Measurements from ENCODE around the gene CAMTA1. TPM values are rescaled to one million over a fixed set of nuclear protein-coding genes. Genes with fewer than 3 reads are reported as not detected.

Gene CAMTA1
- total RNA-seq, 1 donor from 2014 or later = 268 TPM

DNA sequence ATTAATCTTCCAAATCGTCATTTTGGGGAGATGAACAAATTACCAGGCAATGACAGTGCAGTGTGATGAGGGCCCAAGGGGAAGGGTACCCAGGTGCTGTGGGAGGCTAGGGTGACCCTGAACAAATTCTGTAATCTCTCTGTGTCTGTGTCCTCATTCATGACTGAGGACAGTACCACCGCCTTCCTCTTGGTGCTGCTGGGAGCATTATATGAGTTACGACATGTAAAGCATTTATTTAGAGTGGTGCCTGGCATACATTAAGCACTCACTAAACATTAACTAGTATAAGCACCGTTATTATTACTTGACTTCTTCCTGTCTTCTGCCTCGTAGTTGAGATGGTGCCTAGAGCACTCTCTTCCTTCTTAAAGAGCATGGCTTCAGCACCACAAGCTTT, 517.6 kb downstream of the CAMTA1 start:
- peaks cover 6% of the 10 kb centered on the region for H3F3A ChIP-seq (ENCODE audit: low read depth)
- no peaks in the 10 kb centered on the region for H4K20me1 ChIP-seq (ENCODE audit: low read depth)
- H3K36me3 ChIP-seq = no peaks in the 10 kb centered on the region
- H2AFZ ChIP-seq (replicated peaks) = no peak overlapping the region
- no peak overlapping the region for H3K4me2 ChIP-seq
- H3K4me1 ChIP-seq = peaks cover 24% of the 10 kb centered on the region
- no peaks in the 10 kb centered on the region for H3K36me3 Mint-ChIP-seq
- H3K27me3 Mint-ChIP-seq (ENCODE audit: insufficient read depth, low read depth) = no peaks in the 10 kb centered on the region
- H3K9me3 Mint-ChIP-seq = peaks cover 4% of the 10 kb centered on the region
- H3K79me2 ChIP-seq (ENCODE audit: low read depth) = no peaks in the 10 kb centered on the region
- TF ChIP-seq, protein P1, sequence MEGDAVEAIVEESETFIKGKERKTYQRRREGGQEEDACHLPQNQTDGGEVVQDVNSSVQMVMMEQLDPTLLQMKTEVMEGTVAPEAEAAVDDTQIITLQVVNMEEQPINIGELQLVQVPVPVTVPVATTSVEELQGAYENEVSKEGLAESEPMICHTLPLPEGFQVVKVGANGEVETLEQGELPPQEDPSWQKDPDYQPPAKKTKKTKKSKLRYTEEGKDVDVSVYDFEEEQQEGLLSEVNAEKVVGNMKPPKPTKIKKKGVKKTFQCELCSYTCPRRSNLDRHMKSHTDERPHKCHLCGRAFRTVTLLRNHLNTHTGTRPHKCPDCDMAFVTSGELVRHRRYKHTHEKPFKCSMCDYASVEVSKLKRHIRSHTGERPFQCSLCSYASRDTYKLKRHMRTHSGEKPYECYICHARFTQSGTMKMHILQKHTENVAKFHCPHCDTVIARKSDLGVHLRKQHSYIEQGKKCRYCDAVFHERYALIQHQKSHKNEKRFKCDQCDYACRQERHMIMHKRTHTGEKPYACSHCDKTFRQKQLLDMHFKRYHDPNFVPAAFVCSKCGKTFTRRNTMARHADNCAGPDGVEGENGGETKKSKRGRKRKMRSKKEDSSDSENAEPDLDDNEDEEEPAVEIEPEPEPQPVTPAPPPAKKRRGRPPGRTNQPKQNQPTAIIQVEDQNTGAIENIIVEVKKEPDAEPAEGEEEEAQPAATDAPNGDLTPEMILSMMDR (IDR thresholded peaks at IDR 0.05) = no peak
- no peak for TF ChIP-seq EZH2 (IDR thresholded peaks at IDR 0.05)
- no peak for TF ChIP-seq EZH2phosphoT487 (IDR thresholded peaks at IDR 0.05)
- H3K27me3 ChIP-seq = no peaks in the 10 kb centered on the region
- H3K4me3 Mint-ChIP-seq = no peak overlapping the region
- H3K4me3 ChIP-seq = no peak overlapping the region
- no peak overlapping the region for H3K27ac Mint-ChIP-seq
- H3K9ac ChIP-seq = no peak overlapping the region
- no peak overlapping the region for H3K27ac ChIP-seq
- H3K9me3 ChIP-seq (ENCODE audit: low read depth) = peaks cover 12% of the 10 kb centered on the region
- peaks cover 41% of the 10 kb centered on the region for H3K4me1 Mint-ChIP-seq
- no peak for DNase-seq (ENCODE audit: low spot score)

DNA sequence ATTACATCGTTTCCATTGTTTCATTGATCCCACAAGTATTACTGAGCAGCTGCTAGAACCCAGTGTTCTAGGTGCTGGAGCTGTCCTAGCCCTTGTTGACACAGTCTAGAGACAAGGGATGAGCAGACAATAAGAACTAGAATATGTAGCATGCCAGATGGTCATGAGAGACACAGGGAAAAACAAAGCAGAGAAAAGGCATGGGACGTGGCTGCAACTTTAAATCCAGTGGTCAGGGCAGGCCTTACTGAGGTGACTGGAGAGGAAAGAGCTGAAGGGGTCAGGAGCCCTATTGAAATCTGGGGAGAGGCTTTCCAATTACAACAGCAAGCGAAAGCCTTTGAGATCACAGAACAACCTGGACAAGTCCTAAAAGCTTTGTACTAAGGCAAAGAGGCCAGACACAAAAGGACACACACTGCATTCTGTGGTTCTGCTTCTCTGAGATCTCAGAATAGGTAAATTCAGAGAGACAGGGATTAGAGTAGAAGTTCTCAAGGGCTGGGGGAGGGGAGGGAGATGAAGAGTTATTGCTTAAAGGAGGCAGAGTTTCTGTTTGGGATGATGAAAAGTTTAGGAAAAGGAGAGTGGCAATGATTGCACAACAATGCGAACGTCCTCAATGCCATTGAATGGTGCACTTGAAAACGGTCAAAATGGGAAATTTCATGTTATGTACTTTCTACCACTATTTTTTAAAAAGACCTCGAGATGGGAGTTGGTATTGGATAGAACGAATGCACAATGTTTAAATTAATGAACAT, 518.5 kb downstream of the CAMTA1 start:
- Mint-ChIP-seq H3K4me3 (no peak overlapping the region), H3K36me3 (no peaks in the 10 kb centered on the region), H3K9me3 (peaks cover 4% of the 10 kb centered on the region), H3K27ac (peak overlapping the region; percentile 1), H3K27me3 (ENCODE audit: insufficient read depth, low read depth) (no peaks in the 10 kb centered on the region), H3K4me1 (peaks cover 36% of the 10 kb centered on the region)
- Histone ChIP-seq H3K4me1 (peaks cover 24% of the 10 kb centered on the region), H3K79me2 (ENCODE audit: low read depth) (no peaks in the 10 kb centered on the region), H2AFZ (replicated peaks) (no peak overlapping the region), H3K9me3 (ENCODE audit: low read depth) (peaks cover 16% of the 10 kb centered on the region), H3K4me3 (no peak overlapping the region), H3K27ac (no peak overlapping the region), H3K9ac (no peak overlapping the region), H4K20me1 (ENCODE audit: low read depth) (no peaks in the 10 kb centered on the region), H3K27me3 (no peaks in the 10 kb centered on the region), H3F3A (ENCODE audit: low read depth) (peaks cover 6% of the 10 kb centered on the region), H3K36me3 (no peaks in the 10 kb centered on the region), H3K4me2 (peak overlapping the region; percentile 11)
- no peak for DNase-seq (ENCODE audit: low spot score)
- TF ChIP-seq EZH2phosphoT487 (IDR thresholded peaks at IDR 0.05) (no peak), EZH2 (IDR thresholded peaks at IDR 0.05) (no peak)
- TF ChIP-seq, protein P1 (IDR thresholded peaks at IDR 0.05) = no peak

DNA sequence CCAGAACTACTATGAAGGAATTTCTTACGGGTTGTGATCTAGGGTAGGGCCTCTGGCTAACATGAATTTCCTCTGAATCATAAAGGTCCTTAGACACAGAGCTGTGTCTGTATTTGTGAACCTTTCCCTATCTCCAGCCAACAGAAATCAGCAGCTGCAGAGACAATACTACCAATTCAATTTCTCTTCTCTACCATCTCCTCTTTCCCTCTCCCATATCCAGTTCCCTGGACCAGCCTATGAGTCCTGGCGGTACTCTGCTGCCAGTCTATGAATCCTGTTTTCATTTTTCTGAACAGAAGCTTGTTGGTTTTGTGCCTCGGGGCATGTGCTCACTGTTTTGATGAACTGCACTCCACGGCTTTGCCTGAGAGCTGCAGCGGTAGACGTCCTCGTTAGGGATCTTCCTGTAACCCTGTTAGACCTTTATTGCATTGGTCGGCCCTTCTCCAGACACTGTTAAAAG, 527.9 kb downstream of the CAMTA1 start:
- peaks cover 4% of the 10 kb centered on the region for H3K27me3 Mint-ChIP-seq (ENCODE audit: insufficient read depth, low read depth)
- Histone ChIP-seq H3K4me1 (peaks cover 5% of the 10 kb centered on the region), H3K9ac (no peak overlapping the region), H3F3A (ENCODE audit: low read depth) (no peaks in the 10 kb centered on the region), H3K4me2 (no peak overlapping the region), H3K4me3 (no peak overlapping the region), H2AFZ (replicated peaks) (no peak overlapping the region), H4K20me1 (ENCODE audit: low read depth) (no peaks in the 10 kb centered on the region), H3K79me2 (ENCODE audit: low read depth) (no peaks in the 10 kb centered on the region), H3K9me3 (ENCODE audit: low read depth) (peaks cover 1% of the 10 kb centered on the region), H3K27ac (no peak overlapping the region), H3K27me3 (peaks cover 3% of the 10 kb centered on the region), H3K36me3 (no peaks in the 10 kb centered on the region)
- no peak overlapping the region for H3K27ac Mint-ChIP-seq
- TF ChIP-seq EZH2 (IDR thresholded peaks at IDR 0.05) = no peak
- TF ChIP-seq, protein P1 (IDR thresholded peaks at IDR 0.05) = no peak
- TF ChIP-seq EZH2phosphoT487 (IDR thresholded peaks at IDR 0.05) = no peak
- no peaks in the 10 kb centered on the region for H3K9me3 Mint-ChIP-seq
- no peaks in the 10 kb centered on the region for H3K36me3 Mint-ChIP-seq
- DNase-seq (ENCODE audit: low spot score) = no peak
- H3K4me1 Mint-ChIP-seq = no peaks in the 10 kb centered on the region
- no peak overlapping the region for H3K4me3 Mint-ChIP-seq

Data from neural progenitor cell (in vitro differentiated cells).